Measurements from ENCODE around the gene MMP11.

MMP11 gene

GRCh38 chr22:23781511-23782183, 9.0 kb downstream of the MMP11 start:
- no peak for DNase-seq

- DNase-seq = no peak
These were observed 9.6 kb downstream of the MMP11 start for GRCh38 chr22:23782252-23782651.

- no peak for DNase-seq
These were observed 10.1 kb downstream of the MMP11 start for GRCh38 chr22:23782703-23783102.

GRCh38 chr22:23783265-23784150, 10.9 kb downstream of the MMP11 start:
- DNase-seq = no peak

- no peak for DNase-seq
These were observed 11.6 kb downstream of the MMP11 start for GRCh38 chr22:23784215-23784732.

- DNase-seq = peak; percentile 1
These were observed 13.6 kb downstream of the MMP11 start for GRCh38 chr22:23786261-23786710.

- peak; percentile 87 for DNase-seq
These were observed 14.3 kb downstream of the MMP11 start, which contains the start of gene SMARCB1 for GRCh38 chr22:23786752-23787599. TSS of gene SMARCB1 (plus strand) at chr22:23786966. CDS start at chr22:23787170, 204 bp downstream.

GRCh38 chr22:23787600-23787896, 14.9 kb downstream of the MMP11 start:
- DNase-seq = peak; percentile 30

- no peak for DNase-seq
These were observed 15.3 kb downstream of the MMP11 start for GRCh38 chr22:23787910-23788309.

GRCh38 chr22:23789121-23789520, 16.5 kb downstream of the MMP11 start:
- peak; percentile 7 for DNase-seq

- DNase-seq = no peak
These were observed 17.0 kb downstream of the MMP11 start for GRCh38 chr22:23789638-23790037.

- DNase-seq = no peak
These were observed 18.4 kb downstream of the MMP11 start for GRCh38 chr22:23790819-23791737.

- no peak for DNase-seq
These were observed 19.3 kb downstream of the MMP11 start for GRCh38 chr22:23791738-23792645.

- DNase-seq = no peak
These were observed 20.7 kb downstream of the MMP11 start for GRCh38 chr22:23793326-23793725.

- DNase-seq = no peak
These were observed 23.8 kb downstream of the MMP11 start for GRCh38 chr22:23796461-23796860.

GRCh38 chr22:23800297-23801237, 27.9 kb downstream of the MMP11 start:
- no peak for DNase-seq

- DNase-seq = no peak
These were observed 28.7 kb downstream of the MMP11 start for GRCh38 chr22:23801238-23801821.

GRCh38 chr22:23801886-23802377, 29.3 kb downstream of the MMP11 start:
- DNase-seq = no peak

Data from DMS53 (cell line).